ENCODE data around the gene MYRF.

The MYRF gene

GRCh38 chr11:61752117-61752924, at the start of gene MYRF:
Gene MYRF, plus strand, starts transcription at chr11:61752636. Its CDS starts 109 bp downstream, at chr11:61752745.
- peak; percentile 41 to 47 for DNase-seq (ENCODE audit: low read depth in 2 of 2)

- no peak for DNase-seq (ENCODE audit: low read depth in 2 of 2)
Observed at GRCh38 chr11:61702701-61703312, 49.6 kb upstream of the MYRF start.

- DNase-seq (ENCODE audit: low read depth in 2 of 2), result no peak
Observed at GRCh38 chr11:61704838-61705237, 47.6 kb upstream of the MYRF start.

GRCh38 chr11:61706452-61707400, 45.7 kb upstream of the MYRF start:
- DNase-seq (ENCODE audit: low read depth in 2 of 2), result no peak

GRCh38 chr11:61707574-61707973, 44.9 kb upstream of the MYRF start:
- DNase-seq (ENCODE audit: low read depth in 2 of 2), result no peak

GRCh38 chr11:61709110-61709509, 43.3 kb upstream of the MYRF start:
- DNase-seq (ENCODE audit: low read depth in 2 of 2), result no peak

GRCh38 chr11:61709572-61709971, 42.9 kb upstream of the MYRF start:
- DNase-seq (ENCODE audit: low read depth in 2 of 2), result no peak

GRCh38 chr11:61710019-61710418, 42.4 kb upstream of the MYRF start:
- DNase-seq (ENCODE audit: low read depth in 2 of 2), result no peak

GRCh38 chr11:61711037-61711436, 41.4 kb upstream of the MYRF start:
- DNase-seq (ENCODE audit: low read depth in 2 of 2), result no peak

- DNase-seq (ENCODE audit: low read depth in 2 of 2), result no peak
Observed at GRCh38 chr11:61711498-61711897, 40.9 kb upstream of the MYRF start.

GRCh38 chr11:61712314-61712713, 40.1 kb upstream of the MYRF start:
- DNase-seq (ENCODE audit: low read depth in 2 of 2), result no peak

- no peak for DNase-seq (ENCODE audit: low read depth in 2 of 2)
Observed at GRCh38 chr11:61712846-61713245, 39.6 kb upstream of the MYRF start.

GRCh38 chr11:61713464-61713863, 39.0 kb upstream of the MYRF start:
- DNase-seq (ENCODE audit: low read depth in 2 of 2), result no peak

GRCh38 chr11:61713906-61714305, 38.5 kb upstream of the MYRF start:
- no peak for DNase-seq (ENCODE audit: low read depth in 2 of 2)

- DNase-seq (ENCODE audit: low read depth in 2 of 2), result no peak
Observed at GRCh38 chr11:61714316-61714715, 38.1 kb upstream of the MYRF start.

- DNase-seq (ENCODE audit: low read depth in 2 of 2), result no peak
Observed at GRCh38 chr11:61714916-61715315, 37.5 kb upstream of the MYRF start.

- no peak for DNase-seq (ENCODE audit: low read depth in 2 of 2)
Observed at GRCh38 chr11:61715867-61716266, 36.6 kb upstream of the MYRF start.

GRCh38 chr11:61716478-61717285, 35.8 kb upstream of the MYRF start:
- DNase-seq (ENCODE audit: low read depth in 2 of 2), result no peak

- no peak for DNase-seq (ENCODE audit: low read depth in 2 of 2)
Observed at GRCh38 chr11:61717286-61718033, 35.0 kb upstream of the MYRF start.

- no peak for DNase-seq (ENCODE audit: low read depth in 2 of 2)
Observed at GRCh38 chr11:61718046-61718531, 34.3 kb upstream of the MYRF start.

Measured in activated CD4-positive, alpha-beta T cell treated with anti-CD3 and anti-CD28 coated beads for 24 hours (primary cell).